ENCODE data around the gene INA.

- TF ChIP-seq POLR2A (IDR thresholded peaks at IDR 0.05): no peak
- TF ChIP-seq, protein P1, sequence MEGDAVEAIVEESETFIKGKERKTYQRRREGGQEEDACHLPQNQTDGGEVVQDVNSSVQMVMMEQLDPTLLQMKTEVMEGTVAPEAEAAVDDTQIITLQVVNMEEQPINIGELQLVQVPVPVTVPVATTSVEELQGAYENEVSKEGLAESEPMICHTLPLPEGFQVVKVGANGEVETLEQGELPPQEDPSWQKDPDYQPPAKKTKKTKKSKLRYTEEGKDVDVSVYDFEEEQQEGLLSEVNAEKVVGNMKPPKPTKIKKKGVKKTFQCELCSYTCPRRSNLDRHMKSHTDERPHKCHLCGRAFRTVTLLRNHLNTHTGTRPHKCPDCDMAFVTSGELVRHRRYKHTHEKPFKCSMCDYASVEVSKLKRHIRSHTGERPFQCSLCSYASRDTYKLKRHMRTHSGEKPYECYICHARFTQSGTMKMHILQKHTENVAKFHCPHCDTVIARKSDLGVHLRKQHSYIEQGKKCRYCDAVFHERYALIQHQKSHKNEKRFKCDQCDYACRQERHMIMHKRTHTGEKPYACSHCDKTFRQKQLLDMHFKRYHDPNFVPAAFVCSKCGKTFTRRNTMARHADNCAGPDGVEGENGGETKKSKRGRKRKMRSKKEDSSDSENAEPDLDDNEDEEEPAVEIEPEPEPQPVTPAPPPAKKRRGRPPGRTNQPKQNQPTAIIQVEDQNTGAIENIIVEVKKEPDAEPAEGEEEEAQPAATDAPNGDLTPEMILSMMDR (IDR thresholded peaks at IDR 0.05): no peak
Observed at GRCh38 chr10:103284170-103284569, 7.2 kb downstream of the INA start.
